8988T (cell line): Measurements from ENCODE around the gene GPR37L1.
A peak's percentile ranks its signal among the peaks of the same experiment; 100 is the strongest.
"Not testable (repeated sequence)": the region's sequence is repeated elsewhere in the genome, so short reads cannot be mapped to it uniquely, and the experiment has no call there.

Experiments
- DNase-seq: peaks from one replicate; pipeline ENCODE4 v3.0.0; 2011

Gene GPR37L1

DNA sequence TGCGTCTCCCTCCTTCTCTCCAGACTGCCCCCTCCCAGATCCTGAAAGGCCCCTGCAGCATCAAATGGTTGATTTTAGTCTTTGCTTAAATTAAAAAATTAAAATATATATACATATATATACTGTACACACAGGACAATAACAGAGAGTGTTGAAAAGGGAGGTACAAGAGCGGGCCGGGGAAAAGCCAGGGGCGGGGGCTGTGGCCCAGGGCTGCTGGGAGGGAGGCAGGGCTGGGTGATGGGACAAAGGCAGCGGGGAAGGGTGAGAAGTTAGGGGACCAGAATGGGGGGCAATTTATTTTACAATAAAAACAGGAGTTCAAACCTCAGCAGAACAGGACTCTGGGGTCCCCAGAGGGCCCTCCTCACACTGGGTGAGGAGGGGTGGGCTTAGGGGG is 11.3 kb downstream of the GPR37L1 start:
- no peak for DNase-seq

DNA sequence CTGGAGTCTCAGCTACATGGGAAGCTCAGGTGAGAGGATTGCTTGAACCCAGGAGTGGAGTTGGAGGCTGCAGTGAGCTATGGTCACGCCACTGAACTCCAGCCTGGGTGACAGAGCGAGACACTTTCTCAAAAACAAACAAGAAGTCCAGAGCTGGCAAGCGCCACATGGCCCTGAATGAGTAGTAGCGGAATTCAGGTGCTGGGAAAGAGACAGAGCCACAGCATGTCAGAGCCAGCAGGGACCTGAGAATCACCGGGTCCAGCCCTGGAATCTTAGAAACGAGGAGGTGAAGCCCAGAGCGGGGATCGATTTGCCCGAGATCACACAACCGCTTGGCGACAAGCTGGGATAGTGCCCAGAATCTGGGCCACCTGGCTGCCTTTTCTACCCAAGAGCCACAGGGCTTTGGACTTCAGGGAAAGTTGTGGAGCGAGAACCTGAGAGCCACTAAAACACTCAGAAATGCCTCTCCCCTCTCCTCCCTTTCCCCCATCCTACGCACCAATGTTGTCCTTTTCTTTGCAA is 12.0 kb downstream of the GPR37L1 start:
- DNase-seq, result no peak

DNA sequence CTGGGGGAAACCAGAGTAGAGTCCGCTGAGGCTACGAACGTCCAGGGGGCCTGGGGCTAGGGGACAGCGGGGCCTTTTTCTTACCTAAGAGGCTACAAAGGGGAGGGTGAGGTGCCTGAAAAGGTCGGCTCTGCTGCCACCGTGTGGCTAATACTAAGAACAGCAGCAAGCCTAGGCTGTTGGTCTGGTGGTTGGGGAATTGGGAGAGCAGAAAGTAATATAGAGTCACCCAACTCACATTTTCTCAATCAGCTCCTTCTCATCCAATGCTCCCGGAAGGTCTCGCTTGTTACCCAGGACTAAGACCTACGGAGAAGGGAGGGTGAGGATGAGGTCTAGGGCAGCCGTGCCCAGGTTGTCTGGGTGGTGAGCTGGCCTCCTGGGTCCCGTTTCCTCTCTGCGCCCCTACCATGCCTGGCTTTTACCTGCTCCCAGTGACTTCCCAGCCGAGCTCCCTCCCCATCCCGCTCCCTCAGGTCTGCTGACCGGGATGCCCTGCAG is 12.6 kb downstream of the GPR37L1 start:
- peak; percentile 95 for DNase-seq

DNA sequence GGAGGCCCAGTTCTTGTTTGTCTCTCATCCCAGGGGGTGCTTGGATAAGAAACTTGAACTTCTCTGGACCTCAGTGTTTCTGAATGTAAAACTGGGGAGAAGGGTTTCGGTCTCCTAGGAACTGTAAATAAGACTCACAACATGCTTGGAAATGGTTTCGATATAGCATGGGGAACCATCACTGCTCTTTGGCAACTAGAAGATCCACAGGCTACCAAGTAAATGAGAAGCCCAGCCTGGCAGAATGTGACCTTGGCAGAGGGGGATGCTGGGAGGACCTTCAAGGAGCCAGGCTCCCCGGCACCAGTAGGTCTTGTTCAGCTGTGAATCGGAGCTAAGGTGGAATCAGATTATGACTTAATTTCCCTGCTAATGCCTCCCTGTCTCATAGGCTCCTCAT is 18.1 kb downstream of the GPR37L1 start:
- DNase-seq, result no peak

DNA sequence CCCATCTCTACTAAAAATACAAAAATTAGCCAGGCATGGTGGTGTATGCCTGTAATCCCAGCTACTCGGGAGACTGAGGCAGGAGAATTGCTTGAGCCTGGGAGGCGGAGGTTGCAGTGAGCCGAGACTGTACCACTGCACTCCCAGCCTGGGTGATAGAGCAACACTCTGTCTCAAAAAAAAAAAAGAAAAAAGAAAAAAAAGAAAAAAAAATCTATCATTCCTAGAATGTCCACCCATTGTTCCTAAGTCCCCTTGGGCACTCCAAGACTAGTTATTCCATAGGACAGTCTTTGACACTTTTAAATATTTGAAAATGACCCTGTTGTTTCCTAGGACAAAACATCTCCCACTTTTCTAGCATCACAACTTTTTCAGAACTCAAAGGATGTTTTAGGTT is 18.8 kb downstream of the GPR37L1 start:
- not testable (repeated sequence) for DNase-seq

DNA sequence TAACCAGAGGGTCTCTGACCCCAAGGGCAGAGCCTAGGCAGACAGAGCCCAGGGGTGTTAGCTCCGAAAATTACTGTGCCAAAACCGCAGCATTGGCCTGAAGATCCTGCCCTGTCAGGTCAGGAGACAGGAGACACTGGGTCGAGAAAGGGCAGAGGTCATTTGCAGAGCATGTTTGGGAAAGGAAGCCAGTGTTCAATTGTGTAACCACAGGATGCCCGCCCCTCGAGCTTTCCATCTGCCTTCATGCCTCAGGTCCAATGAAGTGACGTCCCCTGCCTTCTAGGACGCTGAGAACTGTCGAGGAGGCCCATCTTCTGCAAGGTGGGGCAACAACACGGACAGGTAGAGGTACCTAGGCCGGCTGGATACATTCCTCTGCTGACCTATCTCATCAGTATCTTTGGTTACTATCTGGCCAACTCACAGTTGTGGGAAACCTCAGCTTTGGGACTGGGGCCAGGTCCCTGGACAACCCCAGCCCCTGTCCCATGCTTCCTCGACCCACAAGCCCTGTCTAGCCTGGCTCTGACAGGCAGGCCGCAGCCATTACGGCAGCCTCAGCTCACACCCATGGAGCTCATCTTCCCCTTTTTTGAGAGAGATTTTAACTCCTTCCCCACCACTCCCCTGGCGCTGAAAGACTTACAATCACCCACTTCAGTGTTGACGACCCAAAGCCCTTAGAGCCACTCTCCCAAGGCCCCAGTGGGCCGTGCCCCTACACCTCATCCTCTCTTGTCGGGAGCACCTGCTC is 20.5 kb downstream of the GPR37L1 start:
- no peak for DNase-seq

DNA sequence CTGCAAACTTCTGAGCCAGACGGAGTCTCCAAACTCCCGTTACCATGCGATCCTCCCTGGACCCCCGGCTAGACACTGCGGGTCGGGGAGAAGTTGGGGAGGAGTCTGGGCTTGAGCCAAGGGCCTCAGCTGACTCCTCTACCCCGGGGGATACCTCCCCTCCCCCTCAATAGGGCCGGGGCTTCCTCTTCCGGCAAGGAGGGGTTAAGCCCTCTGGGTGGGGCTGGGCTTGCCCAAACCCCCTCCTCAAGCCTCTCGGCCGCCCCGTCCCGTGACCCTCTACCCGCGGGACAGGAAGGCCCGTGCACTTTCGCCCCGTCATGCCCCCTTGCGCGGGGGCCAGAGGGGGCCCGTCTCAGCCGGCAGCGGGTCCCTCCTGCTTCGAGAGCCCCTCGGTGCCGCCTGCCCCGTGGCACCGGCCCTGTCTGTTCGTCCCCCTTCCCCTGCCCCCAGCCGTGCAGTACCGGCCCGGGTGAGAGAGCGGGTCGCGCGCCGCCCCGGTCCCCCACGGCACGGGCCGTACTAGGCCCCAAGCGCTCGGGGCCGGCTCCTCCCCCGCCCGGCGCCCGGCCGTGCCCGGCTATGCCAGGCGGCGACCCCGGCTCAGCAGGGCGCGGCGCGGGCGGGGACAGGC is 21.2 kb downstream of the GPR37L1 start:
- DNase-seq, result peak; percentile 44

DNA sequence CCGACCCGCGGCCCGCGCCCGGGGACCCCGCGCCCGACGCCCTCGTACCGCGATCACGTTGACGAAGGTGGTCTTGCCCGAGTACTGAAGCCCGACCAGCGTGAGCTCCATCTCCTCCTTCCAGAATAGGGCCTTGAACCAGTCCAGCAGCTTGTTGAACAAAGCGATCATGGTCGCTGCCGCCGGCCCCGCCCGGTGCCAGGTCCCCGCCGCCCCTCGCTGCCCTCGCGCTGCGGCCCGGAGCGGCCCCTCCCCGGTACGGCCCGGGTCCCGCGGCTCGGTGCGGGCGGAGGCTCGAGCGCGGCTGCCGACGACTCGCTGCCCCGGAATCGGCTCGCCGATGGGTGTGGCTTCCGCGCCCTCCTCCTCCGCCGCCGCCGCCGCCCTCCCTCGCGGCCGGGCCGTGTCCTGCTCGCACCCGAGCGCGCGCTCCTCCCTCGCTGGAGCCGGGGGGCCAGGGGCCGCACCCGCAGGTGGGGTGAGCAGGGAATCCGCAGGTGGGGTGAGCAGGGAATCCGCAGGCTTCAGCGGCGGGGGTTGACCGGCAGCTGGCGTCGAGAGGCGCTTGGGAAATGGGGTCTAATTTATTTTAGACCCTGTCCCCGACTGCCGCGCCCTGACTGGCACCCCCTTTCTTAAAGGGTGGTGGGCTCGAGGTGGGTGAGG is 21.8 kb downstream of the GPR37L1 start, which contains the start of gene ARL8A:
ARL8A (minus strand) TSS at position 336 of the 666 bp plus-strand sequence; CDS start at position 171, 165 bp downstream.
- DNase-seq, result peak; percentile 84

DNA sequence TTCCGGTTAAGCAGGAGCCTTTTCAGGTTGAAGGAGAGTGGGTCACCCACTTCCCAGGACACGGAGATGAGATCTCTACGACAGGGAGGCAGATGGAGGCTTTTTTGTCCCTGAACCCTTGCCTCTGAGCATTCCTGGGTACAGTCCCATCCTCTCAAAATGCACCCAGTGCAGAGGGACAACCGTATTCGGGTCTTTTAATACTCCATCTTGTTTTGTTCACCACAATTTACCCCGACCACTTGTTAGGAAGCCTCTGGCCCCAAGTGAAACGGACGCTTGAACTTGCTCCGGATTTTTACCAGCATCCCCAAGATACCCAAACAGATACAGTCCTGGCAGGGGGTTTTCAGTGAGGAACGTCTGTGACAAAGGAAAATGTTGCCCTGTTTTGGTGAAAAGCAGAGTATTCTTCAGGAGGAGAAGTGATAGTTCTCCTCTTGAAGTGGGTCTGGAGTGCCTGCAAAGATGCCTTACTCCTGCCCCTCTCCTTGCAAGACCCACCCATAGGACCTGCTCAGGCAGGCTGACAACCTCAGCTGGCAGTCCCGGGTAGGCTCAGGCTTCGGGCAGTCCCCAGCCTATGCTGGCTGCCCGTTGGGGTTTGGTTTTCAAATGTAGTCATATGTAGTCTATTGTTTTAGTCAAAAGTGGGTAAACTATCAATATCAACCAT is 22.5 kb downstream of the GPR37L1 start:
- no peak for DNase-seq

DNA sequence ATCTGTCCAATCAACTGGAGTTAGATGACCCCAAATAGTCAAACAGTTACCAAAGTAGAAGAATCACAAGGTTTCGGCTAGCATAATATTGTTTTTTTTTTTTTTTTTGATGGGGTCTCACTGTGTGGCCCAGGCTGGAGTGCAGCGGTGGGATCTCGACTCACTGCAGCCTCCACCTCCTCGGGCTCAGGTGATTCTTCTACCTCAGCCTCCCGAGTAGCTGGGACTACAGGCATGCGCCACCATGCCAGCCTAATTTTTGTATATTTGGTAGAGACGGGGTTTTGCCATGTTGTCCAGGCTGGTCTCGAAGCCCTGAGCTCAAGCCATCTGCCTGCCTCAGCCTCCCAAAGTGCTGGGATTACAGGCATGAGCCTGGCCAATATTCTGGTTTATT is 23.0 kb downstream of the GPR37L1 start:
- not testable (repeated sequence) for DNase-seq

DNA sequence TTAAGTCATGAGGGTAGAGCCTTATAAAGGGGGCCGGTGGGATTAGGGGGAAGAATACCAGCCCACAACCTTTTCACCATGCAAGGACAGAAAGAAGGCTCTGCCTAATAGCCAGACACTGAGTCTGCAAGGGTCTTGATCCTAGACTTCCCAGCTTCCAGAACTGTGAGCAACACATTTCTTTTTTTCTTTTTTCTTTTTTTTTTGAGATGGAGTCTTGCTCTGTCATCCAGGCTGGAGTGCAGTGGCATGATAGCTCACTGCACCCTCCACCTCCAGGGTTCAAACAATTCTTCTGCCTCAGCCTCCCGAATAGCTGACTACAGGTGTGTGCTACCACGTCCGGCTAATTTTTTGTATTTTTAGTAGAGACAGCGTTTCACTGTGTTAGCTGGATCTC is 23.6 kb downstream of the GPR37L1 start:
- DNase-seq, result no peak

DNA sequence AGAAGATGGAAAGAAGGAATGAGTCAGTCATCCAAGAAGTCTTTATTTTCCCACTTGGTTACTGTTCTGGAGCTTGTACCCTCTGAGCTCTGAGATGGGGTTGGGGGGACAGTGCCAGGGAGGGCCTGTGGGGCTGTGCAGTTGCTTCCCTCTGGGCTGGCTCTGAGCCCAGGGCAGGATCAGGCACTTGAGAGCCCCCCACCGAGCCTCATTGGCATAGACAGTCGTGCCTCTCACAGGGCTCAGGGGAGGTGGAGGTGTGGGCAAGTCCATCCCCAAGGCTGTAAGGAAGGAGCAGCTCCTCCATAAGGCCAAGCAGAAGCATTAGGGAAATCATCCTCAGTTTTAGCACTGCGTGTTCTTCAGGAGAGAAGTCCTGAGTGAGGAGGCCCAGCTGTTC is 24.3 kb downstream of the GPR37L1 start:
- no peak for DNase-seq

DNA sequence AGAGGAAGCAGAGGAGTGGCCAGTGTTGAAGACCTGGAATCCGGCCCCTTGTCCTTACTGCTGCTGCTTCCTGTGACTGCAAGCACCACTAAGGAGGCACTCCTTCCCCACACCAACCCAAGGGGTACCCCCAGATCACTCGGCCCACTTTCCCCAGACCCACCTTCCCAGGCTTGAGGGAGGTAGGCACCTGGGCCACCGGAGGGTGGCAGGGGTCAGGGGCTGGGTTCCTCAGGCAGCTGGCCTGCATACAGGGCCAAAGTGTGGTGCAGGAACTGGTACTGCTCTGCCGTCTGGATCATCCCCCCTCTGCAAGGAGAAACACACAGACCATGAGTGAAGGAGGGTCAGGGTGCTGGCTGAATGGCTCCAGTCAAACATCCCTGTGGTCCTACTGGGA is 25.7 kb downstream of the GPR37L1 start:
- DNase-seq, result no peak

DNA sequence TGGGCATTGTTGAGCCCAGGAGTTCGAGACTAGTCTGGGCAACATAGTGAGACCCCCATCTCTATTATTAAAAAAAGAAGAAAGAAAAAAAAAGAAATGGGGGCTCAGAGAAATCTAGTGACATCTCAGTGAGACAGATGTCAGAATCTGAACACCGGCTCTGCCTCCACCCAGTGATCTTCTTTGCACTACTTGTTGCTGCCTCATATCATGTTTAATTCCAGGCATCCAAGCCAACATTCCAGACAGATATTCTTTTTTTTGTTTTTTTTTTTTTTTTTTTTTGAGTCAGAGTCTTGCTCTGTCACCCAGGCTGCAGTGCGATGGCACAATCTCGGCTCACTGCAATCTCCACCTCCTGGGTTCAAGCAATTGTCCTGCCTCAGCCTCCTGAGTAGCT is 26.8 kb downstream of the GPR37L1 start:
- no peak for DNase-seq

DNA sequence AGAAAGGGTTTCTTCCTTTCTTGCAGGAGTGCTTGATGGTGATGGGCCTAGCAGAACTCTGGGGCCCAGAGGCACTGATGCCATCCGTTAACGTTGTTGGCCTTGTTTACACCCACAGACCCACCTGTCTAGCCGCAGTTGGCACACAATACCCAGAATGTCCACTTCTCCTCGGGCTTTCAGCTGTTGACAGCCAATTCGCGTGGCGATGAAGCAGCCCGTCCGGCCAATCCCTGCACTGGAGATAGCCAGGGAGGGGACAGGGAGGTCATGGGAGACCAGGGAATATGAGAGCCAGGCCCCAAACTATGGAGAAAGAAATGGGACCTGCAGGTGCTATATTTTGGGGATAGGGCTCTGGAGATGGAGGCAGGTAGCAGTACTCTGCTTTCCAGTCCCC is 27.5 kb downstream of the GPR37L1 start:
- no peak for DNase-seq

DNA sequence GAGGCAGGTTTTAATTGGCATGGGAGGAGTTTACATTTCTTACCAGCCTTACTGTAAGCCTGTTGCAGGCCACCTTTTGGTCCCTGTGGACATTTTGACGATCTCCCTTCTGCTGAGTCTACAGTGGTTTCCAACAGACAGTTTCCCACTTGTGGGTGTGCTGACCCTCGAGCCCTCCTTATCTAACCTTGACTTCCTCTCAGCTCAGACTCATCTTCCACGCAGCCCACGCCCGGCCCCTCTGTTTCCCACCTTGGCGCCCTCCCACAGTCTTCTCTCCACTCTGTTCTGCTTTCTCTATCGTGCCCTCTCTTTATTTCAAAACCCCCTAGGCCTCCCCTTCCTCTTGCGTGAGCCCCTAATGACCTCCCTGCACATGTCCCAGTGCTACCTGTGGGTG is 27.9 kb downstream of the GPR37L1 start:
- DNase-seq, result no peak

DNA sequence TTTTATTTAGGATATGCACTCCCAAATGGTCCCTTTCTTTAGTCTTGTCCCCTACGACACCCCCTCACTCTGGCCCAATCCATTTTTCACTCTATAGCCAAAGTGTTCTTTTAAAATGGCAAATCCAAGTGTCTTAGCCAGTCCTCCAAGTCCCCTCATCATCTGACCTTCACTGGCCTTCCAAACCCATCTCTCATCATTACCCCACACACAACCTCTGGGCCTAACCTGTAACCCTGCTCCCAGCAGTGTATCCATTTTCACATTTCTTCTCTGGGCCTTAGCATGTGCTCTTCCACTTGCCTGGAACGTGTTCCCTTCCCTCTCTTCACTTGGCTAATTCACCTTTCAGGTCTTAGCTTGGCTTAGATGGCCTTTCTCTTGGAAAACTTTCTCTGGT is 28.3 kb downstream of the GPR37L1 start:
- DNase-seq, result no peak

DNA sequence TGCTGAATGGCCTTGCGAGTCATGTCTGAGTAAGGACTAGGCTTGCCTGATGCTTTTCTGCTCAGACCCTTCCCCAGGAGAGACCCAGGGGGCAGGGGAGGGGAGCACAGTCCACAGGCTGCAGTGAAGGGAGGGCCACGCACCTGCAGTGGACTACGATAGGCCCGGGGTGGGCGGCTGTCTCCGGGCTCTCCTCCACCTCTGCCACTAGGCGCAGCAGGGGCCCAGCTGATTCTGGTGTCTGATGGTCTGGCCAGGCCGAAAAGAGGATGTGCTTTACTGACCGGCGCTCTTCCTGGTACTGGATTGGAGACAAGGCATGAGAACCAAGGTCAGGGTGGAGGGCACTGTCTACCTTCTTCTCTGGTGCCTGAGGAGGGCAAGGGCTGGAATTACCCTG is 29.7 kb downstream of the GPR37L1 start:
- DNase-seq, result no peak

DNA sequence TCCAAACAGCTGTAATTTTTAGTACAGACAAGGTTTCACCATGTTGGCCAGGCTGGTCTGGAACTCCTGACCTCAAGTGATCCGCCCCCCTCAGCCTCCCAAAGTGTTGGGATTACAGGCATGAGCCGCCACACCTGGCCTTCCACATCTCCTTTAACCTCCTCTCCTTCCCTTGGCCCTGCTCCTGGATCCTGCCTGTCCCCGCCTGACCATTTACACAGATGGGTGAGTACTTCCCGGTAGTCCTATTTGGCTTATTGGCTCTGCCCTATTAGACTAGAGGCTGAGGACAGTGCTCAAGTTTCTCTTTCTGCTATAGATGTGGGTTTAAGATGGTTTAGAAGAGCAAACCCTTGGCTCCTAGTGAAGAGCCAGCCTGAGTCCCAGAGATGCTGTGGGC is 30.6 kb downstream of the GPR37L1 start:
- DNase-seq, result no peak

DNA sequence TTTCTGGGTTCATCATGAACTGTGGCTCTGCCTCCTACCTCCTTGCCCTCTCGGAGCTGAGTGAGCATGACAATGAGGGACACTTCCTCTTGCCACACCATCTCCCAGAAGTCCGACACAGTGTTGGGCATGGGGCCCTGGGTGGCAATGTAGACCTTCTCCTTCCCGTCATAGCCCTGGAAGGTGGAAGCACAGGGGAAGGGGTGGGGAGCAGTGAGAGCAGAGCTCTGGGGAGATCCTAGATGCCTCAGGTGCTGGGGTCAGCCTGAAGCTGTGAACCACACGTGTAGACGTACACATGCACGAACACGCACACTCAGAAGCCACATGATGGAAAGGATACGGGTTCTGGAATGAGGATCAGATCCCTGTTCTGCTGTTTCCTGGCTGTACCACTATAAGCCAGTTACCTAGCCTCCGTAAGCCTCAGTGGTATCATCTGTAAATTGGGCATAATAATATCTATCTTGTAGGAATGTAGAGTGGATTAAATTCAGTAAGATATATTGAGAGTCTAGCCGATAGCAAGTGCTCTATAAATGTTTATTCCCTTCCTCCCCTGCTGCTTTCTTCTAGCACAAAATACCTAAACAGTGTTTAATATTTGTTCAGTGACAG is 31.5 kb downstream of the GPR37L1 start:
- DNase-seq, result no peak

DNA sequence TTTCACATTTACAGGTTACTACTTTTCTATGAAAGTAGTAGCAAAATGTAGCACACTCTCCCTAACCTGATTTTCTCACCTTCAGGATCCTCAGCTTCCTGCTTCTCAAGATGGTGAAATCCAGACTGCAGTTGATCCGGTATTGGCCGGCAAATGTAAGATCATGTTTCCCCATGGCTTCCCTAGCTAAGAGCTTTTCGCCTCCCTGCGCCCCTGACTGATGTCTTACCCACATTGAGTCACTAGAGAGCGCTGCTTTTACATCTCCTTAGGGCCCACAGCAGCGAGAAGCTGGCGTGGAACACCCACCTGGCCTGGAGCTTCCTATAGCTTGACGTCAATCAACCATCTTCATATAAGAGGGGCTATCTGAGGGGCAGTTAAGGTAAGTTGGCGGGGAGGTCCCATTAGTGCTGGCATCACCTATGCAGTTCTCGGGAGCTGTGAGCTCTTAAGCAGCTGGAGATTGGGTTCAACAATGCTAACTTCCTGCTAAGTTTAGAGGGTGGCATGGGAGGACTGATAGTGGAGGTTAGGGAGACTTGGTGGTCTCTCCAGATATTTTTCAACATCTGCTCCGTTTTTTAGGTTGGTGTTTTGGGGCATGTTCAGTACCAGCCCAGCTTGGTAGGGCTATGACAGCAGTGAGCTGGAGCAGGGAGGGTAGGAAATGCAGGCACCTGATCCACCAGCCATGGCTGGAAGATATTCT is 32.2 kb downstream of the GPR37L1 start:
- DNase-seq, result no peak

DNA sequence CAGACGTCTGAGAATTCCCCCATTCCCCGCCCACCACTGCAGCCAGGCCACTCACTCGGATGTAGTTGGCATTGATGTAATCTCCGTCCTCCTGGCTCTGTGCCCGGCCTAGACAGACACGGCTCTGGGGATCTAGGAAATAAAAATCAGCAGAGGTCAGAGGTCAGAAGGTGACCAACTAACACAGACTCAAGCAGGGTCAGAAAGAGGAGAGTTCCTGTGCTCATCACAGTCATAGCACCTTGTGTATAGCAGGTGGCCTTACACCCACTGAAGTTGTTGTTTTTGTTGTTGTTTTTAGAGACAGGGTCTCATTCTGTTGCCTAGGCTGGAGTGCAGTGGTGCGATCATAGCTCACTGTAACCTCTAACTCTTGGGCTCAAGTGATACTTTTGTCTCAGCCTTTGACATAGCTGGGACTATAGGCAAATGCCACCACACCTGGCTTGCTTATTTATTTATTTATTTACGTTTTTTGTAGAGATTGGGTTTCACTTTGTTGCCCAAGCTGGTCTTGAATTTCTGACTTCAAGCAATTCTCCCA is 32.8 kb downstream of the GPR37L1 start:
- DNase-seq, result no peak
